PC-9 (cell line): Measurements from ENCODE around the gene SPRING1. TPM values are rescaled to one million over a fixed set of nuclear protein-coding genes. Genes with fewer than 3 reads are reported as not detected.

Source experiments
- BruUV-seq: library from RNA; stranded (reverse); fragments of 400-500 nt; replicated peaks from 2 replicates; lab custom pipeline; 2021; lab: Mats Ljungman, UMichigan
- CTCF ChIA-PET: fragments of 300-600 bp; sonication (Branson Sonifier 250); formaldehyde crosslinking; loops from one replicate; lab custom pipeline; 2022; ENCODE audit warnings: antibody characterized with exemption; lab: Charles Lee
- POLR2A ChIA-PET: fragments of 300-600 bp; sonication (Branson Sonifier 250); formaldehyde crosslinking; loops from one replicate; lab custom pipeline; 2022; ENCODE audit warnings: antibody characterized with exemption; ENCODE audit not compliant: unreplicated experiment; lab: Charles Lee
- DNase-seq, 2 experiments: peaks; one replicate each; pipeline versions ENCODE4 v3.0.0 to v3.0.0-alpha.2; 2015 to 2022; ENCODE audit warnings: mixed read lengths in 1 of 2
- H2AFZ ChIP-seq: fragments of 200-600 bp; sonication (generic); 2 replicates; pipeline ENCODE4 v1.8.1; 2017; ENCODE audit warnings: antibody characterized with exemption
- H3F3A ChIP-seq: fragments of 200-600 bp; sonication (generic); 2 replicates; pipeline ENCODE4 v1.8.1; 2017; ENCODE audit warnings: antibody characterized with exemption, mild to moderate bottlenecking, low read depth; ENCODE audit not compliant: insufficient read depth
- H3K27ac ChIP-seq: fragments of 200-600 bp; sonication (generic); 2 replicates; pipeline ENCODE4 v1.6.1; 2016; ENCODE audit warnings: mixed run types
- H3K27me3 ChIP-seq: fragments of 200-600 bp; sonication (generic); 2 replicates; pipeline ENCODE4 v1.6.1; 2016; ENCODE audit warnings: low read depth, mixed run types; ENCODE audit not compliant: insufficient read depth
- H3K36me3 ChIP-seq: fragments of 200-600 bp; sonication (generic); 2 replicates; pipeline ENCODE4 v1.6.1; 2016; ENCODE audit warnings: low read depth, mixed run types
- H3K4me1 ChIP-seq: fragments of 200-600 bp; sonication (generic); replicated peaks from 2 replicates; pipeline ENCODE4 v1.6.1; 2016; ENCODE audit warnings: mixed run types; ENCODE audit not compliant: insufficient read depth
- H3K4me2 ChIP-seq: fragments of 200-600 bp; sonication (generic); 2 replicates; pipeline ENCODE4 v1.6.1; 2017; ENCODE audit warnings: mixed run types
- H3K4me3 ChIP-seq: fragments of 200-600 bp; sonication (generic); 2 replicates; pipeline ENCODE4 v1.6.1; 2016; ENCODE audit warnings: mixed run types
- H3K79me2 ChIP-seq: fragments of 200-600 bp; sonication (generic); 2 replicates; pipeline ENCODE4 v1.6.1; 2017; ENCODE audit warnings: low read depth, mixed run types
- H3K9me2 ChIP-seq: fragments of 200-600 bp; sonication (generic); 2 replicates; pipeline ENCODE4 v1.8.1; 2017; ENCODE audit warnings: mild to moderate bottlenecking; ENCODE audit not compliant: insufficient read depth
- H3K9me3 ChIP-seq: fragments of 200-600 bp; sonication (generic); 2 replicates; pipeline ENCODE4 v1.8.1; 2016; ENCODE audit warnings: low read depth; ENCODE audit not compliant: insufficient read depth
- H4K20me1 ChIP-seq: fragments of 200-600 bp; sonication (generic); 2 replicates; pipeline ENCODE4 v1.8.1; 2017; ENCODE audit not compliant: insufficient read depth
- CTCF ChIP-seq: fragments of 200-600 bp; sonication (generic); conservative IDR thresholded peaks from 2 replicates; pipeline ENCODE4 v1.6.1; 2017; ENCODE audit warnings: mixed run types, antibody characterized with exemption, mild to moderate bottlenecking, moderate library complexity
- EZH2 ChIP-seq: fragments of 200-600 bp; sonication (generic); IDR thresholded peaks from 2 replicates; pipeline ENCODE4 v1.8.0; 2017; ENCODE audit warnings: antibody characterized with exemption, low read depth
- intact Hi-C: fragments of 100-400 bp; cut with micrococcal nuclease; formaldehyde crosslinking; loops from one replicate; pipeline ENCODE4 v1.10.0; 2022; ENCODE audit not compliant: unreplicated experiment
- total RNA-seq: library from RNA; stranded (reverse); gene quantifications from 2 replicates; pipeline ENCODE4 v1.2.3, GENCODE V29; 2021

Gene SPRING1
- total RNA-seq, 1 experiment from 2014 or later: 29.3 TPM

DNA sequence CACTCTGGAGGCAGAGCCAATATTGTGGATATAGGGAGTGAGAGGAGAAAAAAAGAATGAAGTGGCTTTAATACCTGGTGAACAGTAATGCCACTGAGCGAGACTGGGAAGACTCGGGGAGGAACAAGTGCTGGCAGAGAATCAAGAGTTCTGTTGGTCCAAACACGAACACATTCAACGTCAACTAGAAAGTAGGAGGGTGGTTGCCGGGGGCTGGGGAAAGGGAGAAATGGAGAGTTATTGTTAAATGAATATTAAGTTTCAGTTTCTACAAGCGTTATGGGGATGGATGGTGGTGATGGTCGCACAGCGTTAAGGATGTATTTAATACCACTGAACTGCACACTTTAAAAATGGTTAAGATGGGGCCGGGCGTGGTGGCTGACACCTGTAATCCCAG, 2.8 kb downstream of the SPRING1 start:
- ChIA-PET POLR2A (no interaction called here), CTCF (no interaction called here)
- H2AFZ ChIP-seq: no peak overlapping the region
- peaks cover 14% of the 10 kb centered on the region for H3K4me1 ChIP-seq
- TF ChIP-seq CTCF (no peak), EZH2 (no peak)
- no peaks in the 10 kb centered on the region for H3K9me3 ChIP-seq
- H4K20me1 ChIP-seq: 0 out of 2 replicates have a peak, but pooled peaks cover 5% of the 10 kb centered on the region
- no peaks in the 10 kb centered on the region for H3K9me2 ChIP-seq
- no peak overlapping the region for H3K27ac ChIP-seq
- DNase-seq: no peak
- intact Hi-C loops: no loop called here
- H3K36me3 ChIP-seq: peaks cover 11% of the 10 kb centered on the region; the same call in 1 of the 2 replicates
- peaks cover 35% of the 10 kb centered on the region for H3K79me2 ChIP-seq
- H3K4me2 ChIP-seq: no peak overlapping the region
- H3F3A ChIP-seq: peaks cover 6% of the 10 kb centered on the region; the same call in 1 of the 2 replicates
- H3K4me3 ChIP-seq: no peak overlapping the region
- H3K27me3 ChIP-seq: no peaks in the 10 kb centered on the region
- BruUV-seq: no TSS peak

DNA sequence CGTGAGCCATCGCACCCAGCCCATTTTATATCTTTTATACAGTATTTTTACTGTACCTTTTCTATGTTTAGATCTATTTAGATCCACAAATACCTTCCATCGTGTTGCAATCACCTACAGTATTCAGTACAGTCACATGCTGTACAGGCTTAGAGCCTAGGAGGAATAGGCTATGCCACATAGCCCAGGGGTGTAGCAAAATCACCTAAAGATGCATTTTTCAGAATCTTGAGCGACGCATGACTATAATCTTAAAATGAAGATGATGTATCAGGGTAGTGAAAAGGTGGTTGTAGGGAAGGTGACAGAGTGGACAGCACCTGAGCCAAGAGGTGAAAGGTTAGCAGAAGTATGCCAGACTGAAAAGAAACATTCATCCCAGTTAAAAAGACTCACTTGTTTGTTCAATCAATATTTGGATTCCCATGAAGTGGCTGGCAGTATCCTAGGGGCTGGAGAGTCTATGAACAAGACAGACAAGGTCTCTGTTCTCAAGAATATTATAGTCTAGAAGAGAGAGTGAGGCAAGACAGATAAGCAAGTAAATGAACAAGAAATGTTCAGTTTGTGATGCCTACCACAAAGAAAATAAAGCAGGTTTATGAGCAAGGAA, 3.6 kb downstream of the SPRING1 start:
- no peak for TF ChIP-seq CTCF
- TF ChIP-seq EZH2: no peak
- Histone ChIP-seq H3K4me2 (no peak overlapping the region), H3K27ac (no peak overlapping the region), H3K4me3 (no peak overlapping the region), H3F3A (peaks cover 6% of the 10 kb centered on the region; the same call in 1 of the 2 replicates), H3K36me3 (peaks cover 12% of the 10 kb centered on the region; the same call in 1 of the 2 replicates), H4K20me1 (peaks cover 8% of the 10 kb centered on the region; the same call in 1 of the 2 replicates), H3K9me3 (no peaks in the 10 kb centered on the region), H3K9me2 (no peaks in the 10 kb centered on the region), H3K27me3 (no peaks in the 10 kb centered on the region), H3K4me1 (peaks cover 14% of the 10 kb centered on the region), H3K79me2 (peaks cover 35% of the 10 kb centered on the region), H2AFZ (no peak overlapping the region)
- intact Hi-C loops: no loop called here
- ChIA-PET POLR2A (no interaction called here), CTCF (no interaction called here)
- no peak for DNase-seq
- BruUV-seq: no TSS peak

GRCh38 chr12:116731801-116732200, 6.1 kb downstream of the SPRING1 start:
- Histone ChIP-seq H3K4me3 (no peak overlapping the region), H4K20me1 (peaks cover 16% of the 10 kb centered on the region), H3K79me2 (peaks cover 33% of the 10 kb centered on the region), H3K4me2 (no peak overlapping the region), H3F3A (peaks cover 6% of the 10 kb centered on the region; the same call in 1 of the 2 replicates), H3K9me3 (no peaks in the 10 kb centered on the region), H3K27ac (no peak overlapping the region), H3K27me3 (no peaks in the 10 kb centered on the region), H3K36me3 (peaks cover 12% of the 10 kb centered on the region; the same call in 1 of the 2 replicates), H2AFZ (no peak overlapping the region), H3K9me2 (no peaks in the 10 kb centered on the region), H3K4me1 (peaks cover 8% of the 10 kb centered on the region)
- TF ChIP-seq EZH2: no peak
- no peak for TF ChIP-seq CTCF
- ChIA-PET CTCF (no interaction called here), POLR2A (no interaction called here)
- no TSS peak for BruUV-seq
- DNase-seq: no peak
- intact Hi-C loops: no loop called here
